Stimulated activated CD4-positive, alpha-beta T cell treated with anti-CD3 and anti-CD28 coated beads, Interleukin-15, amount 100 ng/mL, for 1 hour (primary cell): ENCODE results near the gene MRPL44.

ENCODE experiments used
- DNase-seq, 2 donors: peaks; one replicate each; pipeline ENCODE4 v3.0.0-alpha.2; 2020; ENCODE audit warnings: low read depth in 1 of 2, low spot score in 1 of 2

Gene MRPL44

GRCh38 chr2:223957092-223957851 is at the start of gene MRPL44:
Gene MRPL44 (plus strand): TSS chr2:223957463. CDS start chr2:223957473, 10 bp downstream.
- DNase-seq = peak; percentile 95 to 97

- no peak for DNase-seq
These were observed 48.8 kb upstream of the MRPL44 start for GRCh38 chr2:223908304-223908998.

GRCh38 chr2:223909001-223909741 is 48.1 kb upstream of the MRPL44 start:
- DNase-seq = no peak

- no peak for DNase-seq
These were observed 42.9 kb upstream of the MRPL44 start for GRCh38 chr2:223914324-223914723.

- DNase-seq = no peak
These were observed 42.2 kb upstream of the MRPL44 start for GRCh38 chr2:223915071-223915470.

DNA sequence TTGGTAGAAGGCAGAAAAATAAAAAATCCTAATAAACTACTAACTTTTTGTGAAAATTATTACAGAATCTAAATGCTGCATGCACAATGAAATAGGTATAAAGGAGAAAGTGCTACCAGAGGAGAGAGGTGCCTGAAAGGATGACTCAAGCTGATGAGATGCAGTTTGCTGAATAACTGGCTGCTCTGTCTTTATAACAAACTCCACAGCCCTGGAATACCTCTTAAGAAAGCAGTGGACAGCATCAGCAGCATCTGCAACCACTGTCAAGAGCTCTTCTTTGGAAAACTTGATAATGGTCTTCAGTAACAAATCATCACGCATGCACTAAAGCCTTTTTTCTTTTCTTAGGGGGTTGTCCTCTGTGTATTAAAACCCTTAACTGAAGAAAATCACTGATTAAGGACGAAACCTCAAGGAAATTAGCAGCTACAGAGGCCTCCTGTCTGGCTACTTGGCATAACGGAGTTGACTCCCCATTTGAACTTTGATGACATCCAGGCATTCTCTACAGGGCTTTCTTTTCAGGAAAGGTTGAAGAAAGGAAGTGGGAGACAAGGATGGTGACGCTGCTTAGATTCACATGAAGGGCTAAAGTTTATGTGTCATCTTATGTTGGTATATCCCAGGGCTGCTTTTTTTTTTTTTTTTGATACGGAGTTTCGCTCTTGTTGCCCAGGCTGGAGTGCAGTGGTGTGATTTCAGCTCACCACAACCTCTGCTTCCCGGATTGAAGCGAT is 40.9 kb upstream of the MRPL44 start:
- no peak for DNase-seq

DNA sequence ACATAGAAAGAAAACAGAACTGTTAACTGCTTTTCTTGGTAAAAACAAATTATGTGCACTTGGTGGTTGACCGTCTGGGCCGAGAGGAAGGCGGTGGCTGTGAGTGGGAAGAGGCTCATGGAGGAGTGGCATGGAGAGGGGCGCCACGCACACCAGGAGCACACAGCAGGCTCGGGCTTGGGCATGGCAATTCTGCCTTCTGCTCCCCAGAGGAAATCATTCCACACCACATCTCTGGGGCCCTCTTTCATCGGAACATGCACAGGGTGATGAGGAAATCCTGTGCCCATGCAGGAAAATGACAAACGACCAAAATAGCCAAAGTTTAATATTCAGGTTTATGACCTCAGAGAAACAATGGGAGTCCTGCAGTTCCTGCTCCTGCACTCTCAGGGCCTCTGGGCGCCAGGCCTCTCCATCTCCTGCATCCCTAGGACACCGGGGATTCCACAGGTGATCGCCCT is 38.6 kb upstream of the MRPL44 start:
- no peak for DNase-seq

- DNase-seq = no peak
These were observed 37.2 kb upstream of the MRPL44 start for GRCh38 chr2:223920109-223920508.

GRCh38 chr2:223921204-223921603 is 36.1 kb upstream of the MRPL44 start:
- no peak for DNase-seq

GRCh38 chr2:223922308-223922707 is 35.0 kb upstream of the MRPL44 start:
- no peak for DNase-seq

GRCh38 chr2:223923976-223924375 is 33.3 kb upstream of the MRPL44 start:
- no peak for DNase-seq

GRCh38 chr2:223925106-223925505 is 32.2 kb upstream of the MRPL44 start:
- DNase-seq = no peak

- DNase-seq = no peak
These were observed 28.9 kb upstream of the MRPL44 start for GRCh38 chr2:223928113-223929006.

DNA sequence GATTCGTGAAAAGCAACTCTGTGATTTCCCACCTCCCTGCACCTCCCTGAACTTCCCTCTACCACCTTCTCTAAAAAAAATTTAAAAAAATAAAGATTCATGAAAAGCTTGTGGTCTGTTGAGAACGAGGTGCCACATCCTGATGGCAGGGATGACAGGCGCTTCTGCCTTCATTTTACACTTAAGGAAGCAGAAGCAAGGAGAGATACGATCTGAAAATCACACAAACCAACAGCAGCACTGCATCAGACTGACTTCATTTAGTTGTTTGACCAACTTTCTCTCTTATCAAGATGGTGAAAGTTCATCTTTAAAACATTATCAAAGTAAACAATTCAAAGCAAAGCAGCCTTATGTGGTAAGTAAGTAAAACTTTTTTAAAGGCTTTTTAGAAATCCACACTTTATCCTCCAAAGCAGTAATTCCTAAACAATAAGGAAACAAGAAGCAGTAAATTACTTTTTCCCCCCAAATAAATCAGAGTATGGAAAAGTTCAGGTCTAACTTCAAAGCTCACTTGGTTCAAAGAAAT is 27.6 kb upstream of the MRPL44 start:
- no peak for DNase-seq

GRCh38 chr2:223930103-223930976 is 26.9 kb upstream of the MRPL44 start:
- DNase-seq = no peak

- DNase-seq = no peak
These were observed 24.2 kb upstream of the MRPL44 start for GRCh38 chr2:223932816-223933800.

- no peak for DNase-seq
These were observed 22.4 kb upstream of the MRPL44 start for GRCh38 chr2:223934870-223935269.
